ENCODE data around the gene PLCB1. TPM values are rescaled to one million over a fixed set of nuclear protein-coding genes. Genes with fewer than 3 reads are reported as not detected.

The PLCB1 gene
- total RNA-seq, 1 donor, result 35.4 TPM

DNA sequence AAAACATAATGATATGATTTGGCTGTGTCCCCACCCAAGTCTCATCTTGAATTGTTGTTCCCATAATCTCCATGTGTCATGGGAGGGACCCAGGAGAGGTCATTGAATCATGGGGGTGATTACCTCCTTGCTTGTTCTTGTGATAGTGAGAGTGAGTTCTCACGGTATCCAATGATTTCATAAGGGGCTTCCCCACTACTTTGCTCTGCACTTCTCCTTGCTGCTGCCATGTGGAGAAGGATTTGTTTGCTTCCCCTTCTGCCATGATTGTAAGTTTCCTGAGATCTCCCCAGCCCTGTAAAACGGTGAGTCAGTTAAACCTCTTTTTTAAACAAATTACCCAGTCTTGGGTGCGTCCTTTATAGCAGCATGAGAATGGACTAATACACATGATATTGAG, 780.0 kb downstream of the PLCB1 start:
- no peak for DNase-seq (ENCODE audit: low read depth)
- no peak for TF ChIP-seq CTCF (IDR thresholded peaks at IDR 0.05; ENCODE audit: insufficient read depth, low read depth, low read length)
- H3K4me3 ChIP-seq (ENCODE audit: low read depth, low read length), result no peak overlapping the region

DNA sequence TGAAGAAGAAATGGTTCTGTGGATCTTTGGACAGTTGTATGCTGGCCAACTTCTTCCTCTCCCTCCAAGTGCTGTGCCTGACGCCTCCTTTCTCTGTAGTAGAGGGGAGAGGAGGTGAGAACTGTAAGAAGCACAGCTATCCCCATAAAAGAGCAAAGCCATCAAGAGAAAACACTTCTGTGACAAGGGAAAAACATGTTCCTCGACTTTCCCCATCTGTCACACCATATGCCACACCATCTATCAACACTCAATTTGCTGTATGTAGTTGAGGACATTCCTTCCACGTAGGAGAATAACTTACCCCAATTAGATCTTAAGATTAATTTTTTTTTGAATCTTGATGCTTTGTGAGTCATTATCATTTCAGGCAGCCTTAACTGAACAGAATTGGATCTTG, 780.7 kb downstream of the PLCB1 start:
- no peak overlapping the region for H3K4me3 ChIP-seq (ENCODE audit: low read depth, low read length)
- DNase-seq (ENCODE audit: low read depth), result no peak
- no peak for TF ChIP-seq CTCF (IDR thresholded peaks at IDR 0.05; ENCODE audit: insufficient read depth, low read depth, low read length)

DNA sequence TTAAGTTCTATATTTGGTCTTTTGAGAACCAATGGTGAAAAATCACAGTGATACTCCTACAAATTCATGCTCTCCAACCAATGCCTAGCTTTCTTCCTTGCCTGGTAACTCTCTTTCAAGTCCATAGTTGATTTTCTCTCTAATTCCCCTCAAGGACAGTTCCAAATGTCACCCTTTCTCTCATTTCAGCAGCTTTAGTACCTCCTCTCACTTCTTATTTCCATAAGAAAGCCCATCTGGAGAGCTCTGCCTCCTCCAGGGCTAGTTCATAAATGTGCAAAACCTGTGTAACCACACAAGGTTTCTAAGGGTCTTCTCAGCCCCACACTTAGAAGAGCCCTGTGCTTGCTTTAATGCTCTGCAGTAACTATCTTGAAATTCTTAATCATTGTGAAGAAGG, 781.4 kb downstream of the PLCB1 start:
- no peak overlapping the region for H3K4me3 ChIP-seq (ENCODE audit: low read depth, low read length)
- TF ChIP-seq CTCF (IDR thresholded peaks at IDR 0.05; ENCODE audit: insufficient read depth, low read depth, low read length), result no peak
- no peak for DNase-seq (ENCODE audit: low read depth)

GRCh38 chr20:8914421-8914820, 782.4 kb downstream of the PLCB1 start:
- H3K4me3 ChIP-seq (ENCODE audit: low read depth, low read length), result no peak overlapping the region
- no peak for DNase-seq (ENCODE audit: low read depth)
- no peak for TF ChIP-seq CTCF (IDR thresholded peaks at IDR 0.05; ENCODE audit: insufficient read depth, low read depth, low read length)

- no peak for TF ChIP-seq CTCF (IDR thresholded peaks at IDR 0.05; ENCODE audit: insufficient read depth, low read depth, low read length)
- DNase-seq (ENCODE audit: low read depth), result no peak
- H3K4me3 ChIP-seq (ENCODE audit: low read depth, low read length), result no peak overlapping the region
Observed at GRCh38 chr20:8917084-8917483, 785.0 kb downstream of the PLCB1 start.

GRCh38 chr20:8918145-8918544, 786.1 kb downstream of the PLCB1 start:
- no peak for DNase-seq (ENCODE audit: low read depth)
- TF ChIP-seq CTCF (IDR thresholded peaks at IDR 0.05; ENCODE audit: insufficient read depth, low read depth, low read length), result no peak
- H3K4me3 ChIP-seq (ENCODE audit: low read depth, low read length), result no peak overlapping the region

DNA sequence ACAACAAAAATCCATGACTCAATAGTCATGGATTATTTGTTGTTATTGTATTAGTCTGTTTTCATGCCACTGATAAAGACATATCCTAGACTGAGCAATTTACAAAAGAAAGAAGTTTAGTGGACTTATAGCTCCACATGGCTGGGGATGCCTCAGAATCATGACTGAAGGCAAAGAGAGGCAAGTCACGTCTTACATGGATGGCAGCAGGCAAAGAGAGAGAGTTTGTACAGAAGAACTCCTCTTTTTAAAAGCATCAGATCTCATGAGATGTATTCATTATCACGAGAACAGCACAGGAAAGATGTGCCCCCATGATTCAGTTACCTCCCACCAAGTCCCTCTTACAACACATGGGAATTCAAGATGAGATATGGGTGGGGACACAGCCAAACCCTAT, 792.5 kb downstream of the PLCB1 start:
- DNase-seq (ENCODE audit: low read depth), result no peak
- no peak for TF ChIP-seq CTCF (IDR thresholded peaks at IDR 0.05; ENCODE audit: insufficient read depth, low read depth, low read length)
- H3K4me3 ChIP-seq (ENCODE audit: low read depth, low read length), result no peak overlapping the region

Measured in fibroblast of villous mesenchyme (primary cell).